H1 (cell line): ENCODE data around the gene TPSG1. TPM values are rescaled to one million over a fixed set of nuclear protein-coding genes. Genes with fewer than 3 reads are reported as not detected.

Experiments
- BACH1 ChIP-seq: IDR thresholded peaks from 2 replicates; pipeline ENCODE4 v1.6.1; 2012; ENCODE audit warnings: low read length, improper control_type of control experiment
- CHD2 ChIP-seq: IDR thresholded peaks from 2 replicates; pipeline ENCODE4 v1.6.1; 2012; ENCODE audit warnings: low read length, improper control_type of control experiment
- CHD7 ChIP-seq: fragments of 300-600 bp; sonication (generic); IDR thresholded peaks from 2 replicates; pipeline ENCODE4 v1.7.1; 2012; ENCODE audit warnings: low read length, moderate library complexity, mild to moderate bottlenecking, inconsistent platforms; ENCODE audit not compliant: insufficient replicate concordance
- JUN ChIP-seq: IDR thresholded peaks from 2 replicates; pipeline ENCODE4 v1.6.1; 2011; ENCODE audit warnings: low read depth, mild to moderate bottlenecking, improper control_type of control experiment, low read length
- KDM1A ChIP-seq: fragments of 200-600, 300-600 bp; sonication (generic); IDR thresholded peaks from 2 replicates; pipeline ENCODE4 v1.7.1; 2016; ENCODE audit warnings: mild to moderate bottlenecking, low read length, borderline replicate concordance
- POU5F1 ChIP-seq: IDR thresholded peaks from 2 replicates; pipeline ENCODE4 v1.6.1; 2011; ENCODE audit warnings: low read depth, mild to moderate bottlenecking, low read length, moderate library complexity
- RAD21 ChIP-seq, 2 experiments: IDR thresholded peaks in 1 of 2; conservative IDR thresholded peaks in 1 of 2; 2 replicates each; pipeline ENCODE4 v1.6.1; 2011; ENCODE audit warnings: low read depth in 2 of 2, low read length in 2 of 2, improper control_type of control experiment in 1 of 2, inconsistent platforms in 1 of 2, mild to moderate bottlenecking in 1 of 2, moderate library complexity in 1 of 2
- RFX5 ChIP-seq: IDR thresholded peaks from 2 replicates; pipeline ENCODE4 v1.6.1; 2011; ENCODE audit warnings: low read depth, low read length, improper control_type of control experiment, borderline replicate concordance
- SAP30 ChIP-seq: fragments of 300-600 bp; sonication (generic); IDR thresholded peaks from 2 replicates; pipeline ENCODE4 v1.7.1; 2012; ENCODE audit warnings: low read length, moderate library complexity, mild to moderate bottlenecking, inconsistent platforms; ENCODE audit not compliant: insufficient read depth, insufficient replicate concordance
- TEAD4 ChIP-seq: IDR thresholded peaks from 2 replicates; pipeline ENCODE4 v1.6.1; 2012; ENCODE audit warnings: low read depth, low read length, inconsistent platforms, mixed read lengths
- polyA plus RNA-seq, 7 experiments: library from polyadenylated mRNA; depleted of rRNA in 3 of 7; stranded (reverse) in 5 of 7; unstranded in 2 of 7; fragments of >200 nt in 5 of 7; fragments of 200-250 nt in 2 of 7; gene quantifications; 1 replicate in 5 of 7; 2 replicates in 1 of 7; 4 replicates in 1 of 7; pipeline versions ENCODE4 v1.2.1 to v1.2.3, GENCODE V29; 2011 to 2013; ENCODE audit warnings: missing spikeins in 2 of 7, mixed read lengths in 2 of 7
- total RNA-seq: library from RNA; stranded (reverse); fragmentation: NEBNext Ultra II Directional; extraction: Animal tissue kit (Norgen Biotek cat#: 25700); gene quantifications from 2 replicates; pipeline ENCODE4 v1.2.1, GENCODE V29; 2021

Gene TPSG1
- total and polyA plus RNA-seq, 2 of the 8 experiments (the other 6 are each of a cell fraction or from before 2014, with no cell fraction given), result not detected

- TF ChIP-seq CHD7, result no peak
- no peak for TF ChIP-seq RAD21 (IDR thresholded peaks at IDR 0.05 in 1 of 2, conservative IDR thresholded peaks at IDR 0.05 in 1 of 2; ENCODE audit: low read depth in 2 of 2, low read length in 2 of 2)
- TF ChIP-seq KDM1A, result no peak
- no peak for TF ChIP-seq POU5F1
- TF ChIP-seq JUN, result no peak
- TF ChIP-seq TEAD4, result no peak
- no peak for TF ChIP-seq BACH1
- TF ChIP-seq CHD2, result no peak
- TF ChIP-seq RFX5, result no peak
- TF ChIP-seq SAP30, result no peak
Measured at GRCh38 chr16:1220841-1221627, 4.0 kb downstream of the TPSG1 start (continued).
